ENCODE measurements around the gene KCNT1. TPM values are rescaled to one million over a fixed set of nuclear protein-coding genes. Genes with fewer than 3 reads are reported as not detected.

The KCNT1 gene
- total RNA-seq, 2 experiments from 2014 or later: 0.11 to 0.22 TPM

- Histone ChIP-seq H3K36me3 (ENCODE audit: insufficient read depth, low read length) (no peaks in the 10 kb centered on the region), H3K4me1 (ENCODE audit: insufficient read depth, low read length) (no peaks in the 10 kb centered on the region), H3K9me3 (ENCODE audit: control insufficient read depth in 1 of 2, insufficient read depth in 1 of 2, low read length in 2 of 2) (peaks cover 0 to 9% of the 10 kb centered on the region in 2 experiments), H3K4me3 (ENCODE audit: low read length) (no peak overlapping the region), H3K27me3 (ENCODE audit: control insufficient read depth in 1 of 2, insufficient read depth in 2 of 2, low read length in 2 of 2) (no peaks in the 10 kb centered on the region), H3K27ac (ENCODE audit: low read depth in 1 of 2, low read length in 2 of 2) (no peak overlapping the region)
- H3K4me1 Mint-ChIP-seq (ENCODE audit: low read depth): no peaks in the 10 kb centered on the region
- CTCF ChIA-PET: no interaction called here
- ATAC-seq (ENCODE audit: poor library complexity) (no peak), DNase-seq (no peak)
- TF ChIP-seq CTCF (IDR thresholded peaks at IDR 0.05): no peak
- intact Hi-C loops (cut with DNase I, micrococcal nuclease): no loop called here
- POLR2A ChIA-PET: no interaction called here
- no peak overlapping the region for H3K4me3 Mint-ChIP-seq
- no peaks in the 10 kb centered on the region for H3K9me3 Mint-ChIP-seq
- H3K27ac Mint-ChIP-seq: no peak overlapping the region
- H3K36me3 Mint-ChIP-seq (ENCODE audit: low read depth): no peaks in the 10 kb centered on the region
- no peaks in the 10 kb centered on the region for H3K27me3 Mint-ChIP-seq
Measured at GRCh38 chr9:135772702-135773493, 70.9 kb downstream of the KCNT1 start.

- intact Hi-C loops (cut with DNase I, micrococcal nuclease): no loop called here
- Histone ChIP-seq H3K27me3 (ENCODE audit: control insufficient read depth in 1 of 2, insufficient read depth in 2 of 2, low read length in 2 of 2) (no peaks in the 10 kb centered on the region), H3K9me3 (ENCODE audit: control insufficient read depth in 1 of 2, insufficient read depth in 1 of 2, low read length in 2 of 2) (peaks cover 0 to 8% of the 10 kb centered on the region in 2 experiments), H3K36me3 (ENCODE audit: insufficient read depth, low read length) (no peaks in the 10 kb centered on the region), H3K4me1 (ENCODE audit: insufficient read depth, low read length) (no peaks in the 10 kb centered on the region), H3K4me3 (ENCODE audit: low read length) (no peak overlapping the region), H3K27ac (ENCODE audit: low read depth in 1 of 2, low read length in 2 of 2) (no peak overlapping the region)
- ChIA-PET CTCF (no interaction called here), POLR2A (no interaction called here)
- Mint-ChIP-seq H3K36me3 (ENCODE audit: low read depth) (no peaks in the 10 kb centered on the region), H3K9me3 (no peaks in the 10 kb centered on the region), H3K4me3 (no peak overlapping the region), H3K27ac (no peak overlapping the region), H3K27me3 (no peaks in the 10 kb centered on the region), H3K4me1 (ENCODE audit: low read depth) (no peaks in the 10 kb centered on the region)
- ATAC-seq (ENCODE audit: poor library complexity) (no peak), DNase-seq (no peak)
- TF ChIP-seq CTCF (IDR thresholded peaks at IDR 0.05): no peak
Measured at GRCh38 chr9:135773530-135774238, 71.7 kb downstream of the KCNT1 start.

- ChIA-PET POLR2A (no interaction called here), CTCF (no interaction called here)
- peaks cover 0 to 2% of the 10 kb centered on the region in 2 experiments for H3K9me3 ChIP-seq (ENCODE audit: control insufficient read depth in 1 of 2, insufficient read depth in 1 of 2, low read length in 2 of 2)
- no peak for DNase-seq
- intact Hi-C loops (cut with DNase I, micrococcal nuclease): no loop called here
- ATAC-seq (ENCODE audit: poor library complexity): no peak
- H3K4me3 Mint-ChIP-seq: no peak overlapping the region
- H3K36me3 Mint-ChIP-seq (ENCODE audit: low read depth): no peaks in the 10 kb centered on the region
- no peak overlapping the region for H3K4me3 ChIP-seq (ENCODE audit: low read length)
- no peak for TF ChIP-seq CTCF (IDR thresholded peaks at IDR 0.05)
- H3K4me1 Mint-ChIP-seq (ENCODE audit: low read depth): no peaks in the 10 kb centered on the region
- H3K4me1 ChIP-seq (ENCODE audit: insufficient read depth, low read length): no peaks in the 10 kb centered on the region
- no peak overlapping the region for H3K27ac ChIP-seq (ENCODE audit: low read depth in 1 of 2, low read length in 2 of 2)
- no peaks in the 10 kb centered on the region for H3K27me3 Mint-ChIP-seq
- no peak overlapping the region for H3K27ac Mint-ChIP-seq
- no peaks in the 10 kb centered on the region for H3K9me3 Mint-ChIP-seq
- H3K27me3 ChIP-seq (ENCODE audit: control insufficient read depth in 1 of 2, insufficient read depth in 2 of 2, low read length in 2 of 2): no peaks in the 10 kb centered on the region
- H3K36me3 ChIP-seq (ENCODE audit: insufficient read depth, low read length): no peaks in the 10 kb centered on the region
Measured at GRCh38 chr9:135774239-135774747, 72.3 kb downstream of the KCNT1 start.

All from CD4-positive, alpha-beta T cell (primary cell).